HCT116 (cell line): Measurements from ENCODE around the gene MAOA. TPM values are rescaled to one million over a fixed set of nuclear protein-coding genes. Genes with fewer than 3 reads are reported as not detected.

ENCODE experiments used
- ATAC-seq: fragments of 200-7000 bp; cut with Tn5 transposase; 2 replicates; pipeline ENCODE4 v1.9.1; 2020; ENCODE audit warnings: mild to moderate bottlenecking, moderate library complexity
- BruUV-seq: library from RNA; stranded (reverse); fragments of 400-500 nt; replicated peaks from 2 replicates; lab custom pipeline; 2021; lab: Mats Ljungman, UMichigan
- CTCF ChIA-PET: fragments of 300-600 bp; sonication (Branson Sonifier 250); formaldehyde crosslinking; loops from one replicate; lab custom pipeline; 2021; ENCODE audit warnings: antibody characterized with exemption; lab: Charles Lee
- POLR2A ChIA-PET: fragments of 300-600, 350-600 bp; sonication (Branson Sonifier 250); formaldehyde crosslinking; loops from one replicate; lab custom pipeline; 2021; ENCODE audit warnings: antibody characterized with exemption; lab: Charles Lee
- RAD21 ChIA-PET, 2 experiments: fragments of 300-600 bp; sonication (Branson Sonifier 250); formaldehyde crosslinking; loops; one replicate each; lab custom pipeline; 2023; ENCODE audit warnings: low total read pairs in 2 of 2; ENCODE audit not compliant: uncharacterized antibody in 2 of 2, unreplicated experiment in 2 of 2, low non-redundant PET in 1 of 2; lab: Charles Lee
- DNase-seq: peaks from one replicate; pipeline ENCODE4 v3.0.0-alpha.2; 2010; ENCODE audit warnings: low read depth, low spot score
- H2AFZ ChIP-seq: fragments of 200-600 bp; shearing (Covaris generic), sonication (generic); 2 replicates; pipeline ENCODE4 v1.6.1; 2017; ENCODE audit warnings: low read depth, mixed run types, mixed read lengths, antibody characterized with exemption, low read length; ENCODE audit not compliant: poor library complexity, severe bottlenecking
- H3K27ac ChIP-seq: 2 replicates; pipeline ENCODE4 v1.5.1; 2012; ENCODE audit warnings: low read depth, low read length
- H3K27me3 ChIP-seq: fragments of 200-600 bp; sonication (generic); 2 replicates; pipeline ENCODE4 v1.6.1; 2016; ENCODE audit warnings: mixed run types, low read length, mixed read lengths; ENCODE audit not compliant: insufficient read depth
- H3K36me3 ChIP-seq, 2 experiments: fragments of 200-500 bp in 1 of 2; fragments of 200-600 bp in 1 of 2; sonication (Bioruptor generic) in 1 of 2; sonication (generic) in 1 of 2; 2 replicates each; pipeline versions ENCODE4 v1.5.1 to v1.6.1; 2014 to 2016; ENCODE audit warnings: low read length in 2 of 2, inconsistent platforms in 1 of 2, mixed read lengths in 1 of 2, mixed run types in 1 of 2; ENCODE audit not compliant: insufficient read depth in 2 of 2, control insufficient read depth in 1 of 2
- H3K4me1 ChIP-seq, 2 experiments: fragments of 200-600 bp in 1 of 2; sonication (generic) in 1 of 2; 2 replicates each; pipeline versions ENCODE4 v1.5.1 to v1.6.1; 2012 to 2017; ENCODE audit warnings: low read length in 2 of 2, inconsistent platforms in 1 of 2, mild to moderate bottlenecking in 1 of 2, mixed read lengths in 1 of 2, mixed run types in 1 of 2, moderate library complexity in 1 of 2; ENCODE audit not compliant: insufficient read depth in 2 of 2, control insufficient read depth in 1 of 2
- H3K4me2 ChIP-seq: fragments of 200-600 bp; sonication (generic); 2 replicates; pipeline ENCODE4 v1.6.1; 2017; ENCODE audit warnings: mixed run types, low read length, mixed read lengths
- H3K4me3 ChIP-seq, 2 experiments: fragments of 200-600 bp in 1 of 2; sonication (generic) in 1 of 2; replicated peaks in 1 of 2; 2 replicates each; pipeline ENCODE4 v1.5.1; 2011 to 2016; ENCODE audit warnings: low read length in 2 of 2, control low read depth in 1 of 2, low read depth in 1 of 2, mild to moderate bottlenecking in 1 of 2, mixed read lengths in 1 of 2, mixed run types in 1 of 2
- H3K79me2 ChIP-seq: fragments of 200-600 bp; sonication (generic); 2 replicates; pipeline ENCODE4 v1.6.1; 2017; ENCODE audit warnings: mild to moderate bottlenecking, mixed run types, low read length, moderate library complexity, mixed read lengths; ENCODE audit not compliant: insufficient read depth
- H3K9ac ChIP-seq: fragments of 200-600 bp; sonication (generic); 2 replicates; pipeline ENCODE4 v1.6.1; 2016; ENCODE audit warnings: low read length, mixed read lengths
- H3K9me2 ChIP-seq: fragments of 200-600 bp; sonication (generic), shearing (Covaris generic); 2 replicates; pipeline ENCODE4 v1.6.1; 2017; ENCODE audit warnings: mixed run types, mild to moderate bottlenecking, moderate library complexity; ENCODE audit not compliant: insufficient read depth
- H3K9me3 ChIP-seq, 2 experiments: fragments of 200-500 bp in 1 of 2; fragments of 200-600 bp in 1 of 2; sonication (Bioruptor generic) in 1 of 2; sonication (generic) in 1 of 2; 2 replicates each; pipeline ENCODE4 v1.6.1; 2014 to 2017; ENCODE audit warnings: low read length in 2 of 2, mixed read lengths in 2 of 2, inconsistent platforms in 1 of 2, low read depth in 1 of 2, mild to moderate bottlenecking in 1 of 2, mixed run types in 1 of 2, moderate library complexity in 1 of 2; ENCODE audit not compliant: control insufficient read depth in 1 of 2, insufficient read depth in 1 of 2
- H4K20me1 ChIP-seq: fragments of 200-600 bp; sonication (generic), shearing (Covaris generic); 2 replicates; pipeline ENCODE4 v1.6.1; 2017; ENCODE audit warnings: mixed run types, mild to moderate bottlenecking, moderate library complexity; ENCODE audit not compliant: insufficient read depth
- CTCF ChIP-seq, 3 experiments: fragments of 200-600 bp in 1 of 3; sonication (generic) in 1 of 3; IDR thresholded peaks in 2 of 3; conservative IDR thresholded peaks in 1 of 3; 2 replicates each; pipeline ENCODE4 v1.5.1; 2012 to 2017; ENCODE audit warnings: low read depth in 2 of 3, low read length in 2 of 3, antibody characterized with exemption in 1 of 3, borderline replicate concordance in 1 of 3, control low read depth in 1 of 3, mild to moderate bottlenecking in 1 of 3, mixed read lengths in 1 of 3, mixed run types in 1 of 3, moderate library complexity in 1 of 3; ENCODE audit not compliant: insufficient read depth in 1 of 3
- EZH2phosphoT487 ChIP-seq: fragments of 200-600 bp; IDR thresholded peaks from 2 replicates; pipeline ENCODE4 v1.6.1; 2018; ENCODE audit warnings: antibody characterized with exemption, borderline replicate concordance
- POLR2AphosphoS5 ChIP-seq: IDR thresholded peaks from 2 replicates; pipeline ENCODE4 v1.6.1; 2011; ENCODE audit warnings: mild to moderate bottlenecking, low read depth, low read length, moderate library complexity
- RAD21 ChIP-seq: IDR thresholded peaks from 2 replicates; pipeline ENCODE4 v1.6.1; 2012; ENCODE audit warnings: low read depth, mild to moderate bottlenecking
- REST ChIP-seq: IDR thresholded peaks from 2 replicates; pipeline ENCODE4 v1.6.1; 2012; ENCODE audit warnings: low read depth
- intact Hi-C: fragments of 100-400 bp; cut with micrococcal nuclease; formaldehyde crosslinking; loops from 2 replicates; pipeline ENCODE4 v1.10.0; 2022
- total RNA-seq: library from RNA; stranded (reverse); gene quantifications from one replicate; pipeline ENCODE4 v1.2.1, GENCODE V29; 2021; ENCODE audit not compliant: unreplicated experiment

The MAOA gene
- total RNA-seq, 1 experiment from 2014 or later: 13.6 TPM

GRCh38 chrX:43615660-43616059, 40.4 kb upstream of the MAOA start:
- intact Hi-C loops: no loop called here
- RAD21 ChIA-PET: no interaction called here
- DNase-seq: no peak
- BruUV-seq: no TSS peak
- POLR2A ChIA-PET: no interaction called here
- no peak for ATAC-seq
- H3K4me3 ChIP-seq: no peak overlapping the region
- no peaks in the 10 kb centered on the region for H3K9me2 ChIP-seq
- H3K9me3 ChIP-seq: no peaks in the 10 kb centered on the region
- H3K4me1 ChIP-seq: no peaks in the 10 kb centered on the region
- CTCF ChIA-PET: no interaction called here
- H3K79me2 ChIP-seq: no peaks in the 10 kb centered on the region
- no peak overlapping the region for H3K9ac ChIP-seq
- H3K4me2 ChIP-seq: no peak overlapping the region
- no peaks in the 10 kb centered on the region for H3K36me3 ChIP-seq
- TF ChIP-seq REST (no peak), CTCF (IDR thresholded peaks at IDR 0.05 in 2 of 3, conservative IDR thresholded peaks at IDR 0.05 in 1 of 3; ENCODE audit: borderline replicate concordance in 1 of 3, insufficient read depth in 1 of 3, low read depth in 2 of 3, low read length in 2 of 3) (no peak), RAD21 (no peak), EZH2phosphoT487 (no peak), POLR2AphosphoS5 (no peak)
- H2AFZ ChIP-seq: no peak overlapping the region
- H3K27ac ChIP-seq: no peak overlapping the region
- H4K20me1 ChIP-seq: no peaks in the 10 kb centered on the region
- H3K27me3 ChIP-seq: no peaks in the 10 kb centered on the region
